A673 (cell line): ENCODE data around the gene RXRB. TPM values are rescaled to one million over a fixed set of nuclear protein-coding genes. Genes with fewer than 3 reads are reported as not detected.

Source experiments
- BruUV-seq: library from RNA; stranded (reverse); fragments of 400-500 nt; replicated peaks from 2 replicates; lab custom pipeline; 2021; lab: Mats Ljungman, UMichigan
- CTCF ChIA-PET: fragments of 300-600 bp; sonication (Branson Sonifier 250); formaldehyde crosslinking; loops from one replicate; lab custom pipeline; 2022; ENCODE audit warnings: antibody characterized with exemption; lab: Charles Lee
- POLR2A ChIA-PET: fragments of 300-600 bp; sonication (Branson Sonifier 250); formaldehyde crosslinking; loops from one replicate; lab custom pipeline; 2022; ENCODE audit warnings: antibody characterized with exemption; ENCODE audit not compliant: low non-redundant PET; lab: Charles Lee
- DNase-seq: peaks from one replicate; pipeline ENCODE4 v3.0.0-alpha.2; 2015; ENCODE audit warnings: low spot score
- H3K27ac ChIP-seq: fragments of 200-600 bp; sonication (generic); 2 replicates; pipeline ENCODE4 v1.5.1; 2016; ENCODE audit warnings: mixed run types, low read depth, mild to moderate bottlenecking, mixed read lengths, antibody characterized with exemption, low read length; ENCODE audit not compliant: poor library complexity, severe bottlenecking
- H3K27me3 ChIP-seq: fragments of 200-600 bp; sonication (generic); replicated peaks from 2 replicates; pipeline ENCODE4 v1.6.1; 2017; ENCODE audit warnings: mixed run types, low read depth, mild to moderate bottlenecking, mixed read lengths, antibody characterized with exemption, low read length; ENCODE audit not compliant: insufficient read depth, poor library complexity
- H3K36me3 ChIP-seq: fragments of 200-600 bp; sonication (generic); 2 replicates; pipeline ENCODE4 v1.6.1; 2016; ENCODE audit warnings: mixed run types, mild to moderate bottlenecking, mixed read lengths, antibody characterized with exemption, low read length; ENCODE audit not compliant: insufficient read depth, poor library complexity, severe bottlenecking
- H3K4me1 ChIP-seq: fragments of 200-600 bp; sonication (generic); 2 replicates; pipeline ENCODE4 v1.6.1; 2017; ENCODE audit warnings: mixed run types, mild to moderate bottlenecking, mixed read lengths, antibody characterized with exemption, low read length; ENCODE audit not compliant: insufficient read depth, poor library complexity, severe bottlenecking
- H3K4me3 ChIP-seq: fragments of 200-600 bp; sonication (generic); 2 replicates; pipeline ENCODE4 v1.5.1; 2016; ENCODE audit warnings: low read depth, mixed run types, mild to moderate bottlenecking, mixed read lengths, low read length; ENCODE audit not compliant: poor library complexity, severe bottlenecking
- H3K9me3 ChIP-seq: fragments of 200-600 bp; sonication (generic); 2 replicates; pipeline ENCODE4 v1.6.1; 2016; ENCODE audit warnings: mixed run types, low read depth, mild to moderate bottlenecking, mixed read lengths, antibody characterized with exemption, low read length; ENCODE audit not compliant: poor library complexity, severe bottlenecking
- EZH2 ChIP-seq: fragments of 200-600 bp; sonication (generic); IDR thresholded peaks from 2 replicates; pipeline ENCODE4 v1.6.1; 2017; ENCODE audit warnings: borderline replicate concordance, low read depth, mild to moderate bottlenecking, mixed read lengths, antibody characterized with exemption, low read length; ENCODE audit not compliant: poor library complexity, severe bottlenecking
- intact Hi-C: fragments of 100-400 bp; cut with micrococcal nuclease; formaldehyde crosslinking; loops from one replicate; pipeline ENCODE4 v1.10.0; 2022; ENCODE audit not compliant: unreplicated experiment
- total RNA-seq: library from RNA; stranded (reverse); gene quantifications from 2 replicates; pipeline ENCODE4 v1.2.3, GENCODE V29; 2021
- TF ChIP-seq, protein P1 (sequence below): fragments of 300-800, 200-600 bp; sonication (generic); conservative IDR thresholded peaks from 2 replicates; pipeline ENCODE4 v1.5.1; 2017; ENCODE audit warnings: low read depth, mild to moderate bottlenecking, antibody characterized with exemption, low read length, moderate library complexity, mixed read lengths

The RXRB gene
- total RNA-seq, 1 experiment from 2014 or later, result 43.6 TPM

DNA sequence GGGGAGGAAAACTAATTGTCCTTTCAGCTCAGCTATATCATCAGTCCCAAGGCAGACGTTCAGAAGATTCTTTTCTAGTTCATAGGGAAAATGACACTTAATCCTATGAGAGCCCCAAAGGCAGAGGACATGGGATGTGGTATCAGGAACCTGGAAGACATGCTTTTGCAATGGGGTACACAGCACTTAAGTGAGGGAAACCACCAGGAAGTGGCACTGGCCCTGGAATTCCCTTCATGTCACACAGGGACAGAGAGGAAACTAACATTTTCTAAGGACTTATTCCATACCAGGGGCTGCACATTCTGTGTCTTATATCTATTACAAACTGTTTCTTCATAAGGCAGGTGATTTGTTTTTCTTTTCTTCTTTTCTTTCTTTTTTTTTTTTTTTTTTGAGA lies 43.0 kb upstream of the RXRB start:
- CTCF ChIA-PET, result interaction anchor here (0.7 kb wide), 1 partner anchor 117 kb away, joined by 3 read pairs; no protein-coding TSS in a partner anchor
- Histone ChIP-seq H3K9me3 (no peaks in the 10 kb centered on the region), H3K27ac (no peak overlapping the region), H3K27me3 (no peaks in the 10 kb centered on the region), H3K36me3 (no peaks in the 10 kb centered on the region), H3K4me1 (peaks cover 4% of the 10 kb centered on the region), H3K4me3 (no peak overlapping the region)
- intact Hi-C loops, result no loop called here
- POLR2A ChIA-PET, result no interaction called here
- BruUV-seq, result no TSS peak
- no peak for TF ChIP-seq EZH2
- TF ChIP-seq, protein P1, sequence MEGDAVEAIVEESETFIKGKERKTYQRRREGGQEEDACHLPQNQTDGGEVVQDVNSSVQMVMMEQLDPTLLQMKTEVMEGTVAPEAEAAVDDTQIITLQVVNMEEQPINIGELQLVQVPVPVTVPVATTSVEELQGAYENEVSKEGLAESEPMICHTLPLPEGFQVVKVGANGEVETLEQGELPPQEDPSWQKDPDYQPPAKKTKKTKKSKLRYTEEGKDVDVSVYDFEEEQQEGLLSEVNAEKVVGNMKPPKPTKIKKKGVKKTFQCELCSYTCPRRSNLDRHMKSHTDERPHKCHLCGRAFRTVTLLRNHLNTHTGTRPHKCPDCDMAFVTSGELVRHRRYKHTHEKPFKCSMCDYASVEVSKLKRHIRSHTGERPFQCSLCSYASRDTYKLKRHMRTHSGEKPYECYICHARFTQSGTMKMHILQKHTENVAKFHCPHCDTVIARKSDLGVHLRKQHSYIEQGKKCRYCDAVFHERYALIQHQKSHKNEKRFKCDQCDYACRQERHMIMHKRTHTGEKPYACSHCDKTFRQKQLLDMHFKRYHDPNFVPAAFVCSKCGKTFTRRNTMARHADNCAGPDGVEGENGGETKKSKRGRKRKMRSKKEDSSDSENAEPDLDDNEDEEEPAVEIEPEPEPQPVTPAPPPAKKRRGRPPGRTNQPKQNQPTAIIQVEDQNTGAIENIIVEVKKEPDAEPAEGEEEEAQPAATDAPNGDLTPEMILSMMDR, result no peak
- no peak for DNase-seq

DNA sequence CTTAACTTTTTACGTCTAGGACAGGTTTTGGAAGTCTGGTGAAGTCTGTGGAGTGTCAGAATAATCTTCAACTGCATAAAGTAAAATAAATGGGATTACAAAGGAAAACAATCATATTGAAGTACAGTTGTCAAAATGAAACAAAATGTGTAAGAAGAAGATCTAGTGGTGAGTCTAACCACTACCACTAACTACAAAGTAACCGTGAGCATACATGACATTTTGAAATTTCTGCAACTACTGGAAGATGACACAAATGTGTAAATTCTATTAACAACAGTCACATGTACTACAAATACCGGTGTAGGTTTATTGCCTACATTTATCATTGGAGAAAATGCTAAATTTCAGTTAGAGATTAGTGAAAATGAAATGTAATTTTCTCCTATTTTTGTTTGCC lies 41.5 kb upstream of the RXRB start:
- intact Hi-C loops, result no loop called here
- no peak for DNase-seq
- H3K9me3 ChIP-seq, result no peaks in the 10 kb centered on the region
- no peaks in the 10 kb centered on the region for H3K36me3 ChIP-seq
- TF ChIP-seq, protein P1, result no peak
- TF ChIP-seq EZH2, result no peak
- no peaks in the 10 kb centered on the region for H3K4me1 ChIP-seq
- H3K27me3 ChIP-seq, result no peaks in the 10 kb centered on the region
- no peak overlapping the region for H3K4me3 ChIP-seq
- no peak overlapping the region for H3K27ac ChIP-seq
- ChIA-PET POLR2A (no interaction called here), CTCF (interaction anchor here (0.7 kb wide), 1 partner anchor 233 kb away, joined by 3 read pairs; the partner anchor contains the start of gene HLA-DOA)
- BruUV-seq, result no TSS peak

DNA sequence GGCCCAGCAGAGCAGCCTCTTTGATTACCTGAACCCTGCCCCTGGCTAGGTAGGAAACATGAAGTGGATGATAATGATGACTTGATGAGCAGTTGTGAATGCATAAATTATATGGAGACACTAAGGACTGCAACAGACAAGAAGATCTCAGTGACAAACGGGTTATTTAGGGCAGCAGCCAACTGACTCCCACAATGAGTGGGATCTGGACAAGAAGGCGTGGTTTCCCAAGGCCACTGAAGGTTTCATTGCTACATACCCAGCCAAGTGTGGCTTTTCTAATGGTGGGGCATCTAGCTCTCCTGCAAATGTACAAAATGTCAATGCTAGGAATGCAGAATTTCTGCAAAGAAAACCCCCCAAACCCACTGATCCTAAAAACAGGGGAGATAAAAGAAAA lies 37.3 kb upstream of the RXRB start:
- no peaks in the 10 kb centered on the region for H3K27me3 ChIP-seq
- POLR2A ChIA-PET, result no interaction called here
- CTCF ChIA-PET, result no interaction called here
- H3K4me3 ChIP-seq, result no peak overlapping the region
- no peaks in the 10 kb centered on the region for H3K9me3 ChIP-seq
- TF ChIP-seq, protein P1, result no peak
- TF ChIP-seq EZH2, result no peak
- no TSS peak for BruUV-seq
- H3K4me1 ChIP-seq, result no peaks in the 10 kb centered on the region
- H3K36me3 ChIP-seq, result no peaks in the 10 kb centered on the region
- intact Hi-C loops, result no loop called here
- no peak for DNase-seq
- H3K27ac ChIP-seq, result no peak overlapping the region
